Endothelial cell of umbilical vein (primary cell): ENCODE measurements around the gene ZNF414. TPM values are rescaled to one million over a fixed set of nuclear protein-coding genes. Genes with fewer than 3 reads are reported as not detected.

Experiments
- BruUV-seq: library from RNA; stranded (reverse); fragments of 400-500 nt; replicated peaks from 2 replicates; lab custom pipeline; 2021; lab: Mats Ljungman, UMichigan
- CTCF ChIA-PET: fragments of 300-600, 350-600 bp; sonication (Branson Sonifier 250); formaldehyde crosslinking; loops from one replicate; lab custom pipeline; 2021; ENCODE audit warnings: antibody characterized with exemption, inconsistent platforms; lab: Charles Lee
- POLR2A ChIA-PET: fragments of 300-600, 350-600 bp; sonication (Branson Sonifier 250); formaldehyde crosslinking; loops from one replicate; lab custom pipeline; 2021; ENCODE audit warnings: antibody characterized with exemption, inconsistent platforms; lab: Charles Lee
- DNase-seq: peaks from one replicate; pipeline ENCODE4 v3.0.0-alpha.2; 2011; ENCODE audit warnings: low read depth, low spot score
- FAIRE-seq: peaks from 2 replicates; lab custom pipeline; 2011; peaks lifted over from hg19 to GRCh38; lab: Jason Lieb, UNC
- H2AFZ ChIP-seq: 2 replicates; pipeline ENCODE4 v1.6.0; 2012; ENCODE audit warnings: low read depth, low read length, control low read depth, inconsistent platforms
- H3K27ac ChIP-seq: 2 replicates; pipeline ENCODE4 v1.5.1; 2011; ENCODE audit warnings: low read depth, mild to moderate bottlenecking, control low read depth, low read length, moderate library complexity; ENCODE audit not compliant: insufficient read depth
- H3K27me3 ChIP-seq, 2 experiments: 2 replicates each; pipeline versions ENCODE4 v1.6.0 to v1.6.1; 2011; ENCODE audit warnings: low read length in 2 of 2, mixed read lengths in 1 of 2; ENCODE audit not compliant: control insufficient read depth in 2 of 2, insufficient read depth in 2 of 2
- H3K36me3 ChIP-seq, 2 experiments: 2 replicates in 1 of 2; 3 replicates in 1 of 2; pipeline ENCODE4 v1.5.1; 2011; ENCODE audit warnings: low read length in 2 of 2, mild to moderate bottlenecking in 1 of 2, moderate library complexity in 1 of 2; ENCODE audit not compliant: control insufficient read depth in 2 of 2, insufficient read depth in 2 of 2; ENCODE audit errors: extremely low read depth in 1 of 2
- H3K4me1 ChIP-seq: 3 replicates; pipeline ENCODE4 v1.5.1; 2011; ENCODE audit warnings: mild to moderate bottlenecking, low read length; ENCODE audit not compliant: control insufficient read depth, insufficient read depth; ENCODE audit errors: extremely low read depth
- H3K4me2 ChIP-seq: 2 replicates; pipeline ENCODE4 v1.6.1; 2011; ENCODE audit warnings: low read length, control low read depth, mixed read lengths; ENCODE audit not compliant: insufficient read depth
- H3K4me3 ChIP-seq, 3 experiments: fragments of 200-600 bp in 1 of 3; sonication (generic), shearing (Covaris generic) in 1 of 3; replicated peaks in 1 of 3; 2 replicates each; pipeline ENCODE4 v1.5.1; 2011 to 2016; ENCODE audit warnings: control low read depth in 3 of 3, low read length in 3 of 3, mild to moderate bottlenecking in 2 of 3, inconsistent platforms in 1 of 3, low read depth in 1 of 3, moderate library complexity in 1 of 3; ENCODE audit not compliant: insufficient read depth in 1 of 3
- H3K79me2 ChIP-seq: 2 replicates; pipeline ENCODE4 v1.6.0; 2012; ENCODE audit warnings: low read length, inconsistent platforms; ENCODE audit not compliant: control insufficient read depth, insufficient read depth
- H3K9ac ChIP-seq: replicated peaks from 2 replicates; pipeline ENCODE3; 2011; ENCODE audit warnings: low read length, control low read depth; ENCODE audit not compliant: insufficient read depth; ENCODE audit errors: extremely low read depth
- H3K9me1 ChIP-seq: replicated peaks from 3 replicates; pipeline ENCODE4 v1.6.0; 2011; ENCODE audit warnings: mild to moderate bottlenecking, low read length; ENCODE audit not compliant: control insufficient read depth, insufficient read depth; ENCODE audit errors: extremely low read depth
- H3K9me3 ChIP-seq: replicated peaks from 2 replicates; pipeline ENCODE4 v1.5.1; 2012; ENCODE audit warnings: low read length, inconsistent platforms; ENCODE audit not compliant: control insufficient read depth, insufficient read depth
- H4K20me1 ChIP-seq: replicated peaks from 2 replicates; pipeline ENCODE3; 2011; ENCODE audit warnings: mild to moderate bottlenecking, low read length; ENCODE audit not compliant: control insufficient read depth, insufficient read depth; ENCODE audit errors: extremely low read depth
- MYC ChIP-seq: IDR thresholded peaks from one replicate; pipeline ENCODE4 v1.6.1; 2011; ENCODE audit warnings: mild to moderate bottlenecking, low read depth, low read length
- POLR2A ChIP-seq: IDR thresholded peaks from 2 replicates; pipeline ENCODE4 v1.6.1; 2012; ENCODE audit warnings: low read depth, mild to moderate bottlenecking, control low read depth, low read length
- POLR2AphosphoS5 ChIP-seq: IDR thresholded peaks from 2 replicates; pipeline ENCODE4 v1.6.1; 2012; ENCODE audit warnings: low read depth, mild to moderate bottlenecking, control low read depth, low read length, moderate library complexity; ENCODE audit not compliant: insufficient read depth
- dilution Hi-C: fragments of 300-500 bp; cut with MboI; formaldehyde crosslinking; loops from one replicate; pipeline ENCODE4 v1.15.0; 2019; ENCODE audit warnings: low sequenced_read_pairs; ENCODE audit not compliant: extremely low pct_ligation_motif_present
- intact Hi-C: fragments of 100-400 bp; cut with micrococcal nuclease; formaldehyde crosslinking; loops from one replicate; pipeline ENCODE4 v1.10.0; 2022
- polyA plus RNA-seq, 4 experiments: library from polyadenylated mRNA; depleted of rRNA in 3 of 4; stranded (reverse) in 3 of 4; unstranded in 1 of 4; fragments of >200 nt; gene quantifications; 2 replicates each; pipeline versions ENCODE4 v1.2.1 to v1.2.3, GENCODE V29; 2011 to 2012; ENCODE audit warnings: missing spikeins in 1 of 4
- total RNA-seq: library from RNA; stranded (reverse); gene quantifications from 2 replicates; pipeline ENCODE4 v1.2.3, GENCODE V29; 2021

Gene ZNF414
- total and polyA plus RNA-seq, 2 donors (not counting 3 experiments of a cell fraction or from before 2014, with no cell fraction given), result 11.6 to 20.6 TPM

DNA sequence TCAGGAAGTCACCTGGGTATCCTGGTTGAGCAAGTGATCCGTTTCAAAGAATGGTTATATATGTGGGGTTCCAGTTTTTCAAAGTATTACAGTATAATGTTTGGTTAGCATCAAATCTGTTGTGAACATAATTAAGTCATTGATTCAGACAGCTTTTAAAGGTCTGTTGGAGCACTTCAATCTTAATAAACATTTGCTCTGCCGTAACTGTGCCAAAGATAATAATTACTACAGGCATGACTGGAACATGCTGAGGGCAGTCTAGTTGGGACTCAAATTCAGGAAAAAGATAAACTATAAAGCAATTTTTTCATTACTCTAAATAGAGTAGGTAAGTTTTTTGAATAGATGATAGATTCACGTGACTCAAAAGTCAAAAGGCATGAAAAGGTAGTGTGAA, 45.8 kb downstream of the ZNF414 start:
- peaks cover 55 to 64% of the 10 kb centered on the region in 2 experiments for H3K36me3 ChIP-seq
- H3K4me1 ChIP-seq, result no peaks in the 10 kb centered on the region
- TF ChIP-seq POLR2A, result no peak
- no peak overlapping the region for H3K4me3 ChIP-seq
- peaks cover 10% of the 10 kb centered on the region for H4K20me1 ChIP-seq
- no peak overlapping the region for H3K4me2 ChIP-seq
- no peak overlapping the region for H3K27ac ChIP-seq
- H3K79me2 ChIP-seq, result peaks cover 66% of the 10 kb centered on the region
- H3K9ac ChIP-seq, result no peak overlapping the region
- H3K9me3 ChIP-seq, result no peaks in the 10 kb centered on the region
- no peak for FAIRE-seq
- dilution Hi-C loops (no loop called here), intact Hi-C loops (no loop called here)
- DNase-seq, result no peak
- H3K9me1 ChIP-seq, result no peaks in the 10 kb centered on the region
- POLR2A ChIA-PET, result no interaction called here
- H3K27me3 ChIP-seq, result no peaks in the 10 kb centered on the region
- CTCF ChIA-PET, result no interaction called here
- no TSS peak for BruUV-seq
- no peak overlapping the region for H2AFZ ChIP-seq

DNA sequence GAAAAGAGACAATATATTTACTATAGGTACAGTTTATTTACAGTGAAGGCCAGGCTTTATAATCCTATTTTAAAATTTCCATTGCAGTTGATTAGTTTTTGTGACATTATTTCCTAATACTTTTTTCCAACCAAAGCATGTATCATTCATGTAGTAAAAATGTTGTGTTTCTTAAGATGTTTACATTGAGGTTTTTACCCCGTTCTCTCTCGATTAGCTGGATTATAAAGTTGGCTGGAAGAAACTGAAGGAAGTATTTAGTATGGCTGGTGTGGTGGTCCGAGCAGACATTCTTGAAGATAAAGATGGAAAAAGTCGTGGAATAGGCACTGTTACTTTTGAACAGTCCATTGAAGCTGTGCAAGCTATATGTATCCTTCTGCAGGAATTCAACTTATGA, 47.9 kb downstream of the ZNF414 start:
- H3K36me3 ChIP-seq, result peaks cover 43 to 58% of the 10 kb centered on the region in 2 experiments
- H3K4me1 ChIP-seq, result no peaks in the 10 kb centered on the region
- no peak for FAIRE-seq
- no peaks in the 10 kb centered on the region for H3K27me3 ChIP-seq
- no peak overlapping the region for H3K27ac ChIP-seq
- no peak overlapping the region for H3K9ac ChIP-seq
- no peak for TF ChIP-seq POLR2A
- TF ChIP-seq POLR2AphosphoS5, result no peak
- no peak for TF ChIP-seq MYC
- H3K79me2 ChIP-seq, result peaks cover 81% of the 10 kb centered on the region
- no peak overlapping the region for H3K4me3 ChIP-seq
- no peak overlapping the region for H3K4me2 ChIP-seq
- BruUV-seq, result no TSS peak
- H4K20me1 ChIP-seq, result peaks cover 26% of the 10 kb centered on the region
- POLR2A ChIA-PET, result no interaction called here
- CTCF ChIA-PET, result no interaction called here
- no peak for DNase-seq
- no peaks in the 10 kb centered on the region for H3K9me3 ChIP-seq
- no peak overlapping the region for H2AFZ ChIP-seq
- dilution Hi-C loops (no loop called here), intact Hi-C loops (loop anchor here (2.0 kb wide), 1 partner anchor 67 kb away; no protein-coding TSS in a partner anchor)
- no peaks in the 10 kb centered on the region for H3K9me1 ChIP-seq
